BJ (cell line): Measurements from ENCODE around the gene GAB2. TPM values are rescaled to one million over a fixed set of nuclear protein-coding genes. Genes with fewer than 3 reads are reported as not detected.
"Not testable (repeated sequence)": the region's sequence is repeated elsewhere in the genome, so short reads cannot be mapped to it uniquely, and the experiment has no call there.

ENCODE experiments used
- CTCF ChIA-PET: fragments of 350-600 bp; formaldehyde crosslinking; extraction: SDS; loops from one replicate; lab custom pipeline; 2021; ENCODE audit warnings: antibody characterized with exemption, inconsistent platforms; lab: Yijun Ruan, JAX
- POLR2A ChIA-PET: fragments of 300-600 bp; sonication (Branson Sonifier 250); formaldehyde crosslinking; extraction: SDS; loops from one replicate; lab custom pipeline; 2021; ENCODE audit warnings: antibody characterized with exemption; lab: Charles Lee
- DNase-seq: peaks from one replicate; pipeline ENCODE4 v3.0.0-alpha.2; 2011; ENCODE audit warnings: low read depth
- H3K27me3 ChIP-seq: 2 replicates; pipeline ENCODE4 v1.6.0; 2011; ENCODE audit warnings: low read length; ENCODE audit not compliant: control insufficient read depth, insufficient read depth
- H3K36me3 ChIP-seq: 2 replicates; pipeline ENCODE4 v1.5.1; 2011; ENCODE audit warnings: low read length; ENCODE audit not compliant: control insufficient read depth, insufficient read depth
- H3K4me3 ChIP-seq: 2 replicates; pipeline ENCODE4 v1.5.1; 2011; ENCODE audit warnings: low read depth, mild to moderate bottlenecking, control low read depth, low read length
- polyA plus RNA-seq: library from polyadenylated mRNA; depleted of rRNA; stranded (reverse); fragments of >200 nt; gene quantifications from 2 replicates; pipeline ENCODE4 v1.2.3, GENCODE V29; 2011
- TF ChIP-seq, protein P1 (sequence below): IDR thresholded peaks from 2 replicates; pipeline ENCODE4 v1.5.1; 2011; ENCODE audit warnings: low read depth, mild to moderate bottlenecking, control low read depth, inconsistent platforms, low read length, moderate library complexity; ENCODE audit not compliant: insufficient read depth

Gene GAB2
- polyA plus RNA-seq, 1 experiment = 12.2 TPM

DNA sequence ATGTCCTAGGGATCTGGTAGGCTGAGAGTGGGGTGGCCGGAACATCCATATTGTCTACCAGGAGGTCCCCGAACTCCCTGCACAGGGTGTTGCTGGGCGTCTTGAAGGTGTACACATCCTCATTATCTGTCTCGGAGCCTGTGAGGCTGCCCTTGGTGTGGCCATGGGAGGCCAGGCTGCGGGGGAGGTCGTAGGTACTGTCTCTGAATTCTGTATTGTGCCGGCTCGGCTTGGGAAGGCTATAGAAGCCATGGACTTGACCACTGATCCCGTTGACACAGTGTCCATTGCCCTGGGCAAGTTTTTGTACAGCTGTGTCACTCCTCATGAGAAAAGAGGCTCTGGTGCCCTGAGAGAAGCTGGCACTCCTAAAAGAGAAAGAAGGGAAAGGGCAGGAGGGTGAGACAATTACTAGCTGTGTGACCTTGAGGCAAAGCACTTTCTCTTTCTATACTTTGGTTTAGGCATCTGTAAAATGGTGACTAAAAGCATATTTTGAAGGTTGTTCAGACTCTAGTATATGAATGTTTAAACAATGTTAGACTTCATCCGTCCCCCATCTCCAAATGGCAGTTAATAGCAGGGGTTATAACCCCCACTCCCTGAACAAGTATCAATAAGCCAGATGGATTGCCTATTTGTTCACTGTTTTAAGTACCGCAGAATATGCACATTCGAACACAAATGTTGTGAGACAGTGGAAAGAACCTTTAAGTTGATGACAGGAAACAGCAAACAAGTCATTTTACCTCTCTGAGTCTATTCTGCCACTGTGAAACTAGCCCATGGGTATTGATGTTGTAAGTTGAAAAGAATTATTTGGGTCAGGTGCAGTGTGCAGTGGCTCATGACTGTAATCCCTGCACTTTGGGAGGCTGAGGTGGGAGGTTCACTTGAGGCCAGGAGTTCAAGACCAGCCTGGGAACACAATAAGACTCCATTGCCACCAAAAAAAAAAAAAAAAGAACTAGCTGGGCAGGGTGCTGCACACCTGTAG lies 190.6 kb downstream of the GAB2 start:
- H3K27me3 ChIP-seq = no peaks in the 10 kb centered on the region
- CTCF ChIA-PET = interaction anchor here (1.0 to 5.1 kb wide), 9 partner anchors 9 to 338 kb away, joined by 3 to 47 read pairs (median 7); partner anchors contain the start of gene GAB2
- POLR2A ChIA-PET = interaction anchor here (0.7 kb wide), 1 partner anchor 185 kb away, joined by 16 read pairs; no protein-coding TSS in a partner anchor
- H3K4me3 ChIP-seq = no peak overlapping the region
- TF ChIP-seq, protein P1, sequence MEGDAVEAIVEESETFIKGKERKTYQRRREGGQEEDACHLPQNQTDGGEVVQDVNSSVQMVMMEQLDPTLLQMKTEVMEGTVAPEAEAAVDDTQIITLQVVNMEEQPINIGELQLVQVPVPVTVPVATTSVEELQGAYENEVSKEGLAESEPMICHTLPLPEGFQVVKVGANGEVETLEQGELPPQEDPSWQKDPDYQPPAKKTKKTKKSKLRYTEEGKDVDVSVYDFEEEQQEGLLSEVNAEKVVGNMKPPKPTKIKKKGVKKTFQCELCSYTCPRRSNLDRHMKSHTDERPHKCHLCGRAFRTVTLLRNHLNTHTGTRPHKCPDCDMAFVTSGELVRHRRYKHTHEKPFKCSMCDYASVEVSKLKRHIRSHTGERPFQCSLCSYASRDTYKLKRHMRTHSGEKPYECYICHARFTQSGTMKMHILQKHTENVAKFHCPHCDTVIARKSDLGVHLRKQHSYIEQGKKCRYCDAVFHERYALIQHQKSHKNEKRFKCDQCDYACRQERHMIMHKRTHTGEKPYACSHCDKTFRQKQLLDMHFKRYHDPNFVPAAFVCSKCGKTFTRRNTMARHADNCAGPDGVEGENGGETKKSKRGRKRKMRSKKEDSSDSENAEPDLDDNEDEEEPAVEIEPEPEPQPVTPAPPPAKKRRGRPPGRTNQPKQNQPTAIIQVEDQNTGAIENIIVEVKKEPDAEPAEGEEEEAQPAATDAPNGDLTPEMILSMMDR = no peak
- H3K36me3 ChIP-seq = peaks cover 12% of the 10 kb centered on the region; the same call in 1 of the 2 replicates
- no peak for DNase-seq

DNA sequence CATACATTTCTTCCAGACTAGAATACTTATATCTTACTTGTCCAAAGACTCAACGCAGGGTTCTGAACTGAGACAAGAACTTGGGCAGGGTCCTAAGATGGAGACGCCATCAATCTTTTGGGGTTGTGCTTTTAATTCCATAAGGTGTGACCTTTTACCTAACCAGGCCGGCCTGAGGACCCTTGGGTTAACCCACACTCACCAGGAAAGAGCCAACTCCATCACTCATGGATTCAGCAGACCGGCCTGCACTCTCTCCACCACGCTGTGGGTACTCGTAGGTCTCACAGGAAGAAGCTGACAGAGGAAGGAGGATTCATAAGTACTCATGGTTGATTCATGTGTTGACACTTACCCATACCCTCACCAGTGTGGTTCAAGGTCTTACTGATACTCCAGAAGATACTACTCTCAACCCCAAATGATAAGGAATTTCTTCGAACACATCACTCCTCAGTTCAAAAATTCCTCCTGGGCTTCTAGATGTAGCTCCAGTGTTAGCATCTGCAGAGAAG lies 192.7 kb downstream of the GAB2 start:
- no peak for DNase-seq
- Histone ChIP-seq H3K27me3 (no peaks in the 10 kb centered on the region), H3K36me3 (peaks cover 14% of the 10 kb centered on the region), H3K4me3 (no peak overlapping the region)
- TF ChIP-seq, protein P1 = no peak
- CTCF ChIA-PET = interaction anchor here (1.0 to 5.1 kb wide), 3 partner anchors 29 to 340 kb away, joined by 3 to 47 read pairs (median 4); no protein-coding TSS in a partner anchor
- POLR2A ChIA-PET = no interaction called here

DNA sequence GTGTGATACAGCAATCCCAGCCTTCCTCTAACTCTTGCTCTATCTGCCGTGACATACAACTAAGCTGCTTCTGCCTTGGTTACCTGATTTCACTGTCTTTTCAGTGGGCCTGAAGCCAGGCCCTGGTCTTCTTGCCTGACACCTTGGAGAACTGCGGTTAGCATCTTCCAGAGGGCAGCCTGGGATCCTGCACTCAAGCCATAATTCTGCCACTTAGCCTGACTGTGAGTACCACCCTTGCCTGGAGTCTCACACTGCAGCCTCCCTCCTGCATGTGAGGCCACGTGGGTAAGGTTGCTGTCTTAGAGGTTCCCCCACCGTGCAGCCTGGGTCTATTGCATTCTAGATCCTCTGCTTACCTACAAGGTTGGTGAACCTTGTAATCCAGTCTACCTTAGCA lies 193.1 kb downstream of the GAB2 start:
- DNase-seq = no peak
- TF ChIP-seq, protein P1 = no peak
- POLR2A ChIA-PET = no interaction called here
- H3K4me3 ChIP-seq = no peak overlapping the region
- no peaks in the 10 kb centered on the region for H3K27me3 ChIP-seq
- peaks cover 14% of the 10 kb centered on the region for H3K36me3 ChIP-seq
- CTCF ChIA-PET = interaction anchor here (1.1 to 5.1 kb wide), 2 partner anchors 29 to 340 kb away, joined by 4 to 47 read pairs; no protein-coding TSS in a partner anchor

DNA sequence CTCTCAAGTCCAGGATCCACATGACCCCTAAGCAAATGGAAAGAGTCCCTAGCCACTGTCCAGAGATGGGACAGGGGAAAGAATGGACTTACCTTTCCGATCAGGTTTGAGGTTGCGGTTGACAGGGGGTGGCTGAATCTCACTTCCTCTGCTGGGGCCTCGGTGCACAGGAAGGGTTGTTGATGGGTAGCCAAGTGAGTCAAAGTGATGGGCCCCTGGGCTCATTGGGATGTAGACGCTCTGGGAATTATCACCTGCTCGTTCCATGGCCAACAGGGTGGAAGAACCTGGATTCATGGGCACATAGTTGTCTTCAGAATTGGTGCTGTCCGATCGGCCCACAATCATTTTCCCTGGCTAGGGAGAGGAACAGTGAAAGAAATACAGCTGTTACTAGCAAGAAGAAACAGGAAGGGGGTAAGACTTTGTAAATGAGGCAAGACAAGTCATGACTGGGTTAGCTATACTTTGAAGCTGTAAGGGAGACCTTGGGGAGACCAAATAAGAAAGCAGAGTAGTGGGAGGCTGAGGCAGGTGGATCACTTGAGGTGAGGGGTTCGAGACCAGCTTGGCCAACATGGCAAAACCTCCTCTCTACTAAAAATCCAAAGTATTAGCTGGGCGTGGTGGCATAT lies 194.2 kb downstream of the GAB2 start:
- no peak overlapping the region for H3K4me3 ChIP-seq
- CTCF ChIA-PET = interaction anchor here (1.1 kb wide), 1 partner anchor 27 kb away, joined by 4 read pairs; no protein-coding TSS in a partner anchor

DNA sequence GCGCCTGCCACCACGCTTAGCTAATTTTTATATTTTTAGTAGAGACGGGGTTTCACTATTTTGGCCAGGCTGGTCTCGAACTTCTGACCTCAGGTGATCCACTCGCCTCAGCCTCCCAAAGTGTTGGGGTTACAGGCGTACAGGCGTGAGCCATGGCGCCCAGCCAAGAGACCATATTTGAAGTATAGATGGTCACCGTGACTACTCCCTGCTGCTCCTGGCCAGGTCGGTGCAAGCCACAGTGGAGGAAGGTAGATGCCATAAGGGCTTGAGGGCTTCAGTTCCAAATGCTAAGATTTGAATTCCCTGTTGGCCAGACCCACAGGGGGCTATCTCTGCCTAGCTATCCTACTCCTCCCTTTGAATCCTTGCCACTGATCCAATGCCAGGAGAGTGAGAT lies 194.9 kb downstream of the GAB2 start:
- CTCF ChIA-PET, H3K27me3 ChIP-seq, POLR2A ChIA-PET, DNase-seq, H3K4me3 ChIP-seq: not testable (repeated sequence)
- H3K36me3 ChIP-seq = peaks cover 21% of the 10 kb centered on the region

More for the DNA sequence above, 194.2 kb downstream of the GAB2 start:
- peaks cover 18% of the 10 kb centered on the region for H3K36me3 ChIP-seq
- H3K27me3 ChIP-seq = no peaks in the 10 kb centered on the region
- POLR2A ChIA-PET = no interaction called here
- DNase-seq = no peak
- TF ChIP-seq, protein P1 = no peak
